HEK293T (cell line): ENCODE measurements around the gene TMC8.
"Not testable (repeated sequence)": the region's sequence is repeated elsewhere in the genome, so short reads cannot be mapped to it uniquely, and the experiment has no call there.

Experiments used
- CTCF ChIA-PET: fragments of 350-600 bp; formaldehyde crosslinking; extraction: SDS; loops from one replicate; lab custom pipeline; 2021; ENCODE audit warnings: antibody characterized with exemption, inconsistent platforms; lab: Yijun Ruan, JAX
- POLR2A ChIA-PET: fragments of 350-600 bp; formaldehyde crosslinking; extraction: SDS; loops from one replicate; lab custom pipeline; 2020; ENCODE audit warnings: antibody characterized with exemption, inconsistent platforms; lab: Yijun Ruan, JAX
- DNase-seq: peaks from one replicate; pipeline ENCODE4 v3.0.0; 2012; ENCODE audit warnings: mixed read lengths; ENCODE audit errors: extremely low spot score
- ARNT ChIP-seq: fragments of 450-650 bp; IDR thresholded peaks from 2 replicates; pipeline ENCODE4 v1.6.1; 2017; ENCODE audit warnings: mild to moderate bottlenecking
- BHLHE40 ChIP-seq: fragments of 450-650 bp; IDR thresholded peaks from 2 replicates; pipeline ENCODE4 v1.6.1; 2016; ENCODE audit warnings: mild to moderate bottlenecking, moderate library complexity, borderline replicate concordance
- CTBP1 ChIP-seq: fragments of 450-650 bp; IDR thresholded peaks from 2 replicates; pipeline ENCODE4 v1.6.1; 2016; ENCODE audit warnings: borderline replicate concordance
- ELF4 ChIP-seq: fragments of 450-650 bp; IDR thresholded peaks from 2 replicates; pipeline ENCODE4 v1.6.1; 2017; ENCODE audit warnings: antibody characterized with exemption
- FOXA1 ChIP-seq: fragments of 450-650 bp; IDR thresholded peaks from 2 replicates; pipeline ENCODE4 v1.6.1; 2016; ENCODE audit warnings: mild to moderate bottlenecking
- FOXK2 ChIP-seq: fragments of 450-650 bp; IDR thresholded peaks from 2 replicates; pipeline ENCODE4 v1.6.1; 2016; ENCODE audit warnings: mild to moderate bottlenecking
- FOXM1 ChIP-seq: fragments of 450-650 bp; IDR thresholded peaks from 2 replicates; pipeline ENCODE4 v1.6.1; 2017; ENCODE audit warnings: mild to moderate bottlenecking, borderline replicate concordance
- HDGF ChIP-seq: fragments of 450-650 bp; IDR thresholded peaks from 2 replicates; pipeline ENCODE4 v1.6.1; 2017; ENCODE audit warnings: antibody characterized with exemption, borderline replicate concordance
- L3MBTL2 ChIP-seq: fragments of 450-650 bp; conservative IDR thresholded peaks from 2 replicates; pipeline ENCODE4 v1.6.1; 2016; ENCODE audit warnings: mild to moderate bottlenecking
- LEF1 ChIP-seq: fragments of 450-650 bp; IDR thresholded peaks from 2 replicates; pipeline ENCODE4 v1.6.1; 2017; ENCODE audit warnings: mild to moderate bottlenecking, borderline replicate concordance
- NFRKB ChIP-seq: fragments of 450-650 bp; IDR thresholded peaks from 2 replicates; pipeline ENCODE4 v1.6.1; 2016; ENCODE audit warnings: mild to moderate bottlenecking, moderate library complexity
- PKNOX1 ChIP-seq: fragments of 450-650 bp; IDR thresholded peaks from 2 replicates; pipeline ENCODE4 v1.6.1; 2016
- SP1 ChIP-seq: fragments of 450-650 bp; IDR thresholded peaks from 2 replicates; pipeline ENCODE4 v1.6.1; 2017
- SUZ12 ChIP-seq: fragments of 450-650 bp; IDR thresholded peaks from 2 replicates; pipeline ENCODE4 v1.6.1; 2016; ENCODE audit warnings: mild to moderate bottlenecking
- TARDBP ChIP-seq: fragments of 450-650 bp; IDR thresholded peaks from 2 replicates; pipeline ENCODE4 v1.6.1; 2016
- ZNF384 ChIP-seq: fragments of 450-650 bp; IDR thresholded peaks from 2 replicates; pipeline ENCODE4 v1.6.1; 2016

Gene TMC8

GRCh38 chr17:78130437-78131101 lies at the start of gene TMC8:
Gene TMC8, plus strand, starts transcription at chr17:78130771. Its CDS starts 818 bp downstream, at chr17:78131589.
- no peak for DNase-seq
- CTCF ChIA-PET = interaction anchor here (0.6 to 1.0 kb wide), 2 partner anchors 21 to 45 kb away, joined by 3 to 4 read pairs; no protein-coding TSS in a partner anchor
- POLR2A ChIA-PET = interaction anchor here (1.1 kb wide), 1 partner anchor 56 kb away, joined by 4 read pairs; no protein-coding TSS in a partner anchor
- no peak for TF ChIP-seq ARNT
- no peak for TF ChIP-seq ZNF384
- no peak for TF ChIP-seq PKNOX1
- TF ChIP-seq TARDBP = no peak
- TF ChIP-seq FOXA1 = no peak
- TF ChIP-seq HDGF = no peak
- TF ChIP-seq LEF1 = no peak
- no peak for TF ChIP-seq ELF4
- no peak for TF ChIP-seq CTBP1
- no peak for TF ChIP-seq FOXM1
- no peak for TF ChIP-seq FOXK2
- no peak for TF ChIP-seq NFRKB
- no peak for TF ChIP-seq SP1
- TF ChIP-seq L3MBTL2 = no peak
- no peak for TF ChIP-seq BHLHE40

GRCh38 chr17:78081551-78081950 lies 49.0 kb upstream of the TMC8 start:
- CTCF ChIA-PET = no interaction called here
- no peak for DNase-seq
- TF ChIP-seq TARDBP (no peak), ZNF384 (no peak)
- POLR2A ChIA-PET = no interaction called here

- POLR2A ChIA-PET, DNase-seq: not testable (repeated sequence)
- CTCF ChIA-PET = interaction anchor here (1.2 kb wide), 1 partner anchor 169 kb away, joined by 3 read pairs; no protein-coding TSS in a partner anchor
These were observed 48.2 kb upstream of the TMC8 start for GRCh38 chr17:78082355-78082872.

GRCh38 chr17:78082988-78083387 lies 47.6 kb upstream of the TMC8 start:
- POLR2A ChIA-PET = no interaction called here
- DNase-seq = no peak
- CTCF ChIA-PET = interaction anchor here (1.2 kb wide), 1 partner anchor 169 kb away, joined by 3 read pairs; no protein-coding TSS in a partner anchor
- no peak for TF ChIP-seq L3MBTL2
- no peak for TF ChIP-seq FOXM1
- TF ChIP-seq SP1 = no peak
- no peak for TF ChIP-seq BHLHE40
- no peak for TF ChIP-seq ZNF384
- no peak for TF ChIP-seq ELF4
- no peak for TF ChIP-seq CTBP1
- TF ChIP-seq ARNT = no peak
- TF ChIP-seq HDGF = no peak
- no peak for TF ChIP-seq PKNOX1
- TF ChIP-seq SUZ12 = no peak
- no peak for TF ChIP-seq FOXK2

- ChIA-PET POLR2A (no interaction called here), CTCF (interaction anchor here (0.7 kb wide), 1 partner anchor 68 kb away, joined by 3 read pairs; no protein-coding TSS in a partner anchor)
- no peak for DNase-seq
- TF ChIP-seq L3MBTL2 (no peak), ARNT (no peak), SP1 (no peak), FOXK2 (no peak), NFRKB (no peak), SUZ12 (no peak), HDGF (no peak)
These were observed 43.8 kb upstream of the TMC8 start for GRCh38 chr17:78086740-78087139.

GRCh38 chr17:78088529-78088928 lies 42.0 kb upstream of the TMC8 start:
- POLR2A ChIA-PET = no interaction called here
- no peak for DNase-seq
- CTCF ChIA-PET = interaction anchor here (0.7 kb wide), 1 partner anchor 15 kb away, joined by 3 read pairs; no protein-coding TSS in a partner anchor
- no peak for TF ChIP-seq FOXA1
- no peak for TF ChIP-seq FOXM1
- TF ChIP-seq ZNF384 = no peak
- no peak for TF ChIP-seq FOXK2
- TF ChIP-seq BHLHE40 = no peak
- TF ChIP-seq SP1 = no peak
- no peak for TF ChIP-seq ELF4

GRCh38 chr17:78089576-78090281 lies 40.8 kb upstream of the TMC8 start:
- no peak for TF ChIP-seq L3MBTL2
- TF ChIP-seq SUZ12 = no peak
- TF ChIP-seq NFRKB = no peak
- no peak for TF ChIP-seq FOXK2
- ChIA-PET POLR2A (no interaction called here), CTCF (interaction anchor here (0.9 kb wide), 1 partner anchor 13 kb away, joined by 3 read pairs; no protein-coding TSS in a partner anchor)

More at GRCh38 chr17:78089576-78090281, 40.8 kb upstream of the TMC8 start:
- DNase-seq = no peak
